K562 (cell line): ENCODE results near the gene FOXD2. TPM values are rescaled to one million over a fixed set of nuclear protein-coding genes. Genes with fewer than 3 reads are reported as not detected.

Experiments used
- ATAC-seq: fragments of 200-7000 bp; cut with Tn5 transposase; 3 replicates; pipeline ENCODE4 v1.9.1; 2020; ENCODE audit warnings: moderate library complexity
- BruUV-seq: library from RNA; stranded (reverse); fragments of 400-500 nt; replicated peaks from 2 replicates; lab custom pipeline; 2021; lab: Mats Ljungman, UMichigan
- CTCF ChIA-PET: fragments of 300-600 bp; formaldehyde crosslinking; extraction: SDS; loops from one replicate; lab custom pipeline; 2021; ENCODE audit warnings: low intra/inter-chr PET ratio; lab: Yijun Ruan, JAX
- POLR2A ChIA-PET: fragments of 300-600, 350-650 bp; sonication (Branson Sonifier 250); formaldehyde crosslinking; extraction: SDS; loops from one replicate; lab custom pipeline; 2021; ENCODE audit warnings: antibody characterized with exemption, inconsistent platforms; lab: Yijun Ruan, JAX
- DNase-seq, 4 experiments: peaks; one replicate each; pipeline versions ENCODE4 v3.0.0 to v3.0.0-alpha.2; 2011 to 2018; ENCODE audit warnings: low spot score in 3 of 4, mixed read lengths in 3 of 4; ENCODE audit errors: extremely low read depth in 1 of 4
- FAIRE-seq: peaks from 2 replicates; lab custom pipeline; 2011; peaks lifted over from hg19 to GRCh38; lab: Jason Lieb, UNC
- H2AFZ ChIP-seq: 2 replicates; pipeline ENCODE4 v1.6.0; 2011; ENCODE audit warnings: low read depth, low read length, control low read depth, inconsistent platforms
- H3K27ac ChIP-seq: fragments of 200-600 bp; 3 replicates; pipeline ENCODE4 v1.8.0; 2011; ENCODE audit warnings: low read depth, mild to moderate bottlenecking, control low read depth, inconsistent platforms, low read length, moderate library complexity, mixed read lengths; ENCODE audit errors: extremely low read depth
- H3K27me3 ChIP-seq, 2 experiments: fragments of 300-600 bp in 1 of 2; 2 replicates in 1 of 2; 3 replicates in 1 of 2; pipeline versions ENCODE4 v1.6.0 to v1.8.0; 2011; ENCODE audit warnings: inconsistent platforms in 2 of 2, low read length in 2 of 2, mild to moderate bottlenecking in 1 of 2, mixed read lengths in 1 of 2, moderate library complexity in 1 of 2; ENCODE audit not compliant: control insufficient read depth in 2 of 2, insufficient read depth in 2 of 2
- H3K36me3 ChIP-seq: fragments of 300-600 bp; 3 replicates; pipeline ENCODE4 v1.8.0; 2011; ENCODE audit warnings: mild to moderate bottlenecking, low read length, inconsistent platforms; ENCODE audit not compliant: control insufficient read depth, insufficient read depth
- H3K4me1 ChIP-seq, 2 experiments: fragments of 200-600 bp in 1 of 2; replicated peaks in 1 of 2; 2 replicates in 1 of 2; 3 replicates in 1 of 2; pipeline versions ENCODE4 v1.5.1 to v1.8.0; 2011; ENCODE audit warnings: inconsistent platforms in 2 of 2, low read length in 2 of 2, mild to moderate bottlenecking in 1 of 2, mixed read lengths in 1 of 2, moderate library complexity in 1 of 2; ENCODE audit not compliant: control insufficient read depth in 2 of 2, insufficient read depth in 2 of 2
- H3K4me2 ChIP-seq: 2 replicates; pipeline ENCODE4 v1.6.1; 2011; ENCODE audit warnings: low read length, control low read depth, inconsistent platforms, mixed read lengths; ENCODE audit not compliant: insufficient read depth
- H3K4me3 ChIP-seq: fragments of 200-600 bp; sonication (generic), shearing (Covaris generic); 2 replicates; pipeline ENCODE4 v1.5.1; 2016; ENCODE audit warnings: control low read depth, inconsistent platforms
- H3K79me2 ChIP-seq: fragments of 200-600 bp; 3 replicates; pipeline ENCODE4 v1.8.0; 2011; ENCODE audit warnings: low read length, inconsistent platforms; ENCODE audit not compliant: control insufficient read depth, insufficient read depth
- H3K9ac ChIP-seq, 2 experiments: 2 replicates each; pipeline versions ENCODE4 v1.6.0 to v1.6.1; 2011; ENCODE audit warnings: low read depth in 2 of 2, low read length in 2 of 2, control low read depth in 1 of 2, inconsistent platforms in 1 of 2, mild to moderate bottlenecking in 1 of 2, mixed read lengths in 1 of 2; ENCODE audit not compliant: insufficient read depth in 1 of 2
- H3K9me1 ChIP-seq: one replicate; pipeline ENCODE4 v1.6.0; 2011; ENCODE audit warnings: inconsistent platforms, mild to moderate bottlenecking, low read length, moderate library complexity; ENCODE audit not compliant: control insufficient read depth, insufficient read depth
- H3K9me3 ChIP-seq: replicated peaks from 2 replicates; pipeline ENCODE4 v1.5.1; 2011; ENCODE audit warnings: low read depth, low read length, inconsistent platforms; ENCODE audit not compliant: control insufficient read depth, insufficient read depth
- H4K20me1 ChIP-seq: replicated peaks from 2 replicates; pipeline ENCODE4 v1.6.1; 2011; ENCODE audit warnings: low read length, inconsistent platforms, mixed read lengths; ENCODE audit not compliant: control insufficient read depth, insufficient read depth
- EZH2 ChIP-seq: IDR thresholded peaks from 2 replicates; pipeline ENCODE4 v1.6.1; 2012; ENCODE audit warnings: low read depth, mild to moderate bottlenecking, inconsistent platforms, low read length, borderline replicate concordance
- HNRNPLL ChIP-seq: fragments of 200-400 bp; formaldehyde crosslinking; IDR thresholded peaks from 2 replicates; pipeline ENCODE4 v1.6.1; 2017; ENCODE audit warnings: low read length, low read depth, mild to moderate bottlenecking; ENCODE audit not compliant: poor library complexity, severe bottlenecking
- MTA3 ChIP-seq: fragments of 450-650 bp; formaldehyde crosslinking; IDR thresholded peaks from 2 replicates; pipeline ENCODE4 v1.6.1; 2017; ENCODE audit warnings: mild to moderate bottlenecking, borderline replicate concordance
- XRCC3 ChIP-seq: fragments of 450-650 bp; IDR thresholded peaks from 2 replicates; pipeline ENCODE4 v1.6.1; 2017; ENCODE audit warnings: mild to moderate bottlenecking, moderate library complexity
- WGBS: fragments of 100-300 bp; shearing (Covaris generic); methylation state at CpG from one replicate; pipeline ENCODE4 v1.1.6; 2016; ENCODE audit warnings: low coverage, mixed read lengths; ENCODE audit not compliant: insufficient coverage; ENCODE audit errors: missing lambda C conversion rate; 5-methylcytosine and 5-hydroxymethylcytosine counted together
- in situ Hi-C: fragments of 300-500 bp; cut with MboI; formaldehyde crosslinking; loops from 4 replicates; pipeline ENCODE4 v1.15.0; 2018; ENCODE audit warnings: inconsistent platforms, mixed read lengths
- intact Hi-C: fragments of 100-400 bp; cut with micrococcal nuclease; formaldehyde crosslinking; loops from 2 replicates; pipeline ENCODE4 v1.14.2; 2022
- polyA plus RNA-seq, 8 experiments: library from polyadenylated mRNA; depleted of rRNA in 4 of 8; stranded (reverse) in 5 of 8; unstranded in 3 of 8; fragments of >200 nt; fragmentation: Nextera tagmentation in 2 of 8; fragmentation: Illumina TruSeq in 1 of 8; extraction: Ambion mirVana in 2 of 8; extraction: Trizol in 1 of 8; gene quantifications; 2 replicates each; pipeline versions ENCODE4 v1.2.1 to v1.2.3, GENCODE V29; 2011 to 2014; ENCODE audit warnings: inconsistent platforms in 1 of 8, missing spikeins in 1 of 8
- total RNA-seq, 7 experiments: library from RNA; depleted of rRNA in 6 of 7; stranded (reverse); fragments of >200 nt in 6 of 7; fragmentation: Illumina TruSeq in 2 of 7; extraction: Trizol in 2 of 7; gene quantifications; 2 replicates each; pipeline versions ENCODE4 v1.2.1 to v1.2.3, GENCODE V29; 2011 to 2021; ENCODE audit warnings: low replicate concordance in 1 of 7
- TF ChIP-seq, protein P1 (sequence below), 2 experiments: IDR thresholded peaks; 2 replicates each; pipeline ENCODE4 v1.6.1; 2012; ENCODE audit warnings: improper control_type of control experiment in 2 of 2, low read depth in 2 of 2, low read length in 2 of 2, borderline replicate concordance in 1 of 2

The FOXD2 gene
- total and polyA plus RNA-seq, 9 of the 15 experiments (the other 6 are each of a cell fraction or from before 2014, with no cell fraction given) = 0.06 to 1.2 (median 0.22) TPM

DNA sequence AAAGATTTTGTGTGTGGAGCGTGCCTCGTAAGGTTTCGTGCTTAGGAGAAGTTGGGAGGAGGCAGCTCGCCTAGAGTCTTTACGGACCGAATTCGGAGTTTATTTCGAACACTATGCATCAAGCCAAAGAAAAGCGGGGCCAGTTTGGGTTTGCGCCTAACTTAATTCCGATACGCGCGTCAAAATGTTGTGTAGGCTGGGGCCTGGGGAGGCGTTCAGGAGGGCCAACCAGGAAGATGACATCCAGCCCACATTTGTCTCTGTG is 6.4 kb downstream of the FOXD2 start:
- intact Hi-C loops (no loop called here), in situ Hi-C loops (no loop called here)
- Histone ChIP-seq H3K4me2 (no peak overlapping the region), H4K20me1 (peaks cover 6% of the 10 kb centered on the region; the same call in 1 of the 2 replicates), H3K27ac (no peak overlapping the region), H3K79me2 (no peaks in the 10 kb centered on the region), H3K9me3 (no peaks in the 10 kb centered on the region), H3K9me1 (no peaks in the 10 kb centered on the region), H2AFZ (no peak overlapping the region), H3K9ac (no peak overlapping the region), H3K4me3 (no peak overlapping the region), H3K36me3 (no peaks in the 10 kb centered on the region), H3K27me3 (peaks cover 71 to 84% of the 10 kb centered on the region in 2 experiments; a peak in 4 of 5 replicates), H3K4me1 (peaks cover 0 to 14% of the 10 kb centered on the region in 2 experiments; a peak in 2 of 5 replicates)
- ChIA-PET POLR2A (no interaction called here), CTCF (no interaction called here)
- no peak for ATAC-seq
- 48% methylated on average over 15 of the region's 15 CpGs for WGBS
- FAIRE-seq = no peak
- BruUV-seq = no TSS peak
- DNase-seq = no peak
- TF ChIP-seq XRCC3 = no peak
- TF ChIP-seq HNRNPLL = peak; percentile 9

DNA sequence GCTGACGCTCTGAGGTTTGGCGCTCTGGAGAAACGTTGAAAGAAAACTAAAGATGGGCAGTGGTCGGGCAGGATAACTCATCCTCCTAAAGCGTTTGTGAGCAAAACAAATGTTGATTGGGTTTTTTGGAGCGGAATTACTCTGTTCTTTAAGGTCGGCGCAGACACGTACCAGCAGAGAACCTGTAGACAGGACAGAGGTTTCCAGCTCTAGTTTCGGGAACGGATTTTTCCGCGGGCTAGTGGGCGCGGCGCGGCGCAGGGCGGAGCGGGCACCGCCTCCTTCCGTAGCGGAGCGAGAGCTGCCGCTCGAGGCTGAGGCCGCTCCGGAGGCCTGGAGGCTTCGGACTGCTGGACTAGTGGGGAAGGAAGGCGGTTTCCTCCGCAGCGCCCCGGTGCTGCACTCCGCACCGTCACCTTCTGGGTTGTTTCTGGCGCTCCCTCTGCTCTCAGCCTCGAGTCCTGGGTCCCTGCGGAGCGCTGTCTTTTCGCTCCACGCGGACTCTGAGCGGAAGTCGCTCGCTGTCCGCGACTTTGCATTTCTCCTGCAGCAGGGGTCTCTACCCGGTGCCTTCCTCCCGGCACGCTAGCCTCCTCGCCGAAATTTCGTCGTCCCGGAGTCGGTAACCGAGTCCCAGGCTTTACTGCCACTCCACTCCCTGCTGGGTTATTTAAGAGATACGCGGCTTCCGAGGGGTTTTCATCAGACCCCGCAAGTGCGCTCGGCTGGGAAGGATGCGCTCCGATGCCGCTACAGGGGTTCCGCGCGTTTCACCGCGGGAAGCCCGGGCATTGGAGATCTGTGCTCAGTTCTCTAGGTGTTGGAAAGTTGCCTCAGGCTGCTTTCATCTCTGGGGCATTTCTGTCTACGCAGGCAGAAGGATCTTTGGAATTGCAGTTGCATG is 7.0 kb downstream of the FOXD2 start:
- 17% methylated on average over 55 of the region's 73 CpGs for WGBS
- FAIRE-seq = no peak

More for the DNA sequence above, 7.0 kb downstream of the FOXD2 start:
- Histone ChIP-seq H2AFZ (no peak overlapping the region), H3K4me2 (no peak overlapping the region), H3K27me3 (peaks cover 76 to 86% of the 10 kb centered on the region in 2 experiments; a peak in 4 of 5 replicates), H3K27ac (no peak overlapping the region), H3K9me1 (no peaks in the 10 kb centered on the region), H3K4me1 (peaks cover 0 to 10% of the 10 kb centered on the region in 2 experiments; a peak in 2 of 5 replicates), H3K4me3 (no peak overlapping the region), H3K36me3 (no peaks in the 10 kb centered on the region), H3K9me3 (no peaks in the 10 kb centered on the region), H4K20me1 (peaks cover 6% of the 10 kb centered on the region; the same call in 1 of the 2 replicates), H3K79me2 (no peaks in the 10 kb centered on the region), H3K9ac (no peak overlapping the region; a peak in 1 of 4 replicates)
- BruUV-seq = no TSS peak
- ChIA-PET CTCF (no interaction called here), POLR2A (no interaction called here)
- intact Hi-C loops = no loop called here
- DNase-seq (peak in 1 of 4 experiments; percentile 36), ATAC-seq (peak; percentile 25)
- TF ChIP-seq MTA3 = no peak
- TF ChIP-seq, protein P1, sequence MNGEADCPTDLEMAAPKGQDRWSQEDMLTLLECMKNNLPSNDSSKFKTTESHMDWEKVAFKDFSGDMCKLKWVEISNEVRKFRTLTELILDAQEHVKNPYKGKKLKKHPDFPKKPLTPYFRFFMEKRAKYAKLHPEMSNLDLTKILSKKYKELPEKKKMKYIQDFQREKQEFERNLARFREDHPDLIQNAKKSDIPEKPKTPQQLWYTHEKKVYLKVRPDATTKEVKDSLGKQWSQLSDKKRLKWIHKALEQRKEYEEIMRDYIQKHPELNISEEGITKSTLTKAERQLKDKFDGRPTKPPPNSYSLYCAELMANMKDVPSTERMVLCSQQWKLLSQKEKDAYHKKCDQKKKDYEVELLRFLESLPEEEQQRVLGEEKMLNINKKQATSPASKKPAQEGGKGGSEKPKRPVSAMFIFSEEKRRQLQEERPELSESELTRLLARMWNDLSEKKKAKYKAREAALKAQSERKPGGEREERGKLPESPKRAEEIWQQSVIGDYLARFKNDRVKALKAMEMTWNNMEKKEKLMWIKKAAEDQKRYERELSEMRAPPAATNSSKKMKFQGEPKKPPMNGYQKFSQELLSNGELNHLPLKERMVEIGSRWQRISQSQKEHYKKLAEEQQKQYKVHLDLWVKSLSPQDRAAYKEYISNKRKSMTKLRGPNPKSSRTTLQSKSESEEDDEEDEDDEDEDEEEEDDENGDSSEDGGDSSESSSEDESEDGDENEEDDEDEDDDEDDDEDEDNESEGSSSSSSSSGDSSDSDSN (IDR thresholded peaks at IDR 0.05; ENCODE audit: borderline replicate concordance in 1 of 2, low read depth in 2 of 2, low read length in 2 of 2) = 0 out of 4 replicates have a peak, but pooled peaks of 1 of the 2 experiments have one; percentile 55
- TF ChIP-seq EZH2 = peak; percentile 92
- in situ Hi-C loops = no loop called here
